Peyer's patch (tissue), 4 donors: ENCODE measurements around the gene IGFBP3. TPM values are rescaled to one million over a fixed set of nuclear protein-coding genes. Genes with fewer than 3 reads are reported as not detected.

Experiments
- DNase-seq, 3 donors: peaks; one replicate each; pipeline ENCODE4 v3.0.0-alpha.2; 2017 to 2019
- H3K27ac ChIP-seq, 4 donors: fragments of 200-600 bp; sonication (generic); one replicate each; pipeline ENCODE4 v1.5.1; 2016 to 2019
- H3K27me3 ChIP-seq, 2 donors: fragments of 200-600 bp; sonication (generic); one replicate each; pipeline ENCODE4 v1.5.1; 2019
- H3K36me3 ChIP-seq, 3 donors: fragments of 200-600 bp; sonication (generic); one replicate each; pipeline ENCODE4 v1.5.1; 2016 to 2019
- H3K4me1 ChIP-seq, 4 donors: fragments of 200-600 bp; sonication (generic); one replicate each; pipeline ENCODE4 v1.5.1; 2016 to 2019
- H3K4me3 ChIP-seq, 4 donors: fragments of 200-600 bp; sonication (generic); 1 replicate in 3 of 4; 2 replicates in 1 of 4; pipeline ENCODE4 v1.5.1; 2016 to 2019; ENCODE audit warnings: mild to moderate bottlenecking in 1 of 4
- H3K9me3 ChIP-seq, 4 donors: fragments of 200-600 bp; sonication (generic); one replicate each; pipeline ENCODE4 v1.5.1; 2016 to 2019; ENCODE audit warnings: mild to moderate bottlenecking in 1 of 4
- POLR2A ChIP-seq, 2 donors: fragments of 450-650 bp; IDR thresholded peaks; one replicate each; pipeline ENCODE4 v1.5.1; 2017; ENCODE audit warnings: antibody characterized with exemption in 2 of 2, mild to moderate bottlenecking in 2 of 2, moderate library complexity in 2 of 2
- total RNA-seq, 4 donors: library from RNA; depleted of rRNA; stranded (reverse); fragments of >200 nt; gene quantifications; one replicate each; pipeline ENCODE4 v1.1.0, GENCODE V29; 2016
- TF ChIP-seq, protein P1 (sequence below), 6 experiments: fragments of 450-650 bp in 4 of 6; fragments of 200-600 bp in 2 of 6; sonication (generic) in 1 of 6; IDR thresholded peaks; one replicate each; pipeline ENCODE4 v1.5.1; 2017 to 2019; ENCODE audit warnings: antibody characterized with exemption in 6 of 6, mild to moderate bottlenecking in 3 of 6, moderate library complexity in 1 of 6

IGFBP3 gene
- total RNA-seq, 4 donors from 2014 or later: 14.4 to 82.2 (median 35.1) TPM

DNA sequence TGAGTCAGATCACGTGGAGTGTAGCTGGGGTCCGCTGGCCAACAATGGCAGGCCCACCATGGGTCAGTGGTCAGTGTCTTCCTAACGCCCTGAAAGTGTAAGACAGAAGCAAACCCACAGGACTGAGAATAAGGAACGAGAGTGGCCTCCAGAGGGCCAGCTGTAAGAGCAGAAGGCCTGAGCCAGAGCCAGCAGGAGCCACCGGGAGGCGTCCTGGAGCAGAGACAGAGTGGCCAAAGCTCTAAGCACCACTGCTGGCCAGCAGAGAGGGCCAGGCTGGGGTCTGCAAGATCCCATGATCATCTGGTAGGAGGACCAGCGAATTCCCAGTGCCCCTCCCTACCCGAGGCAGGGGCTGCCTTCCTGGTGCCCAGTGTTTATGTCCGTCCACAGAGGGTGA lies 57.4 kb downstream of the IGFBP3 start:
- H3K4me1 ChIP-seq: no peaks in the 10 kb centered on the region
- no peak for DNase-seq
- TF ChIP-seq POLR2A (IDR thresholded peaks at IDR 0.05): no peak
- TF ChIP-seq, protein P1, sequence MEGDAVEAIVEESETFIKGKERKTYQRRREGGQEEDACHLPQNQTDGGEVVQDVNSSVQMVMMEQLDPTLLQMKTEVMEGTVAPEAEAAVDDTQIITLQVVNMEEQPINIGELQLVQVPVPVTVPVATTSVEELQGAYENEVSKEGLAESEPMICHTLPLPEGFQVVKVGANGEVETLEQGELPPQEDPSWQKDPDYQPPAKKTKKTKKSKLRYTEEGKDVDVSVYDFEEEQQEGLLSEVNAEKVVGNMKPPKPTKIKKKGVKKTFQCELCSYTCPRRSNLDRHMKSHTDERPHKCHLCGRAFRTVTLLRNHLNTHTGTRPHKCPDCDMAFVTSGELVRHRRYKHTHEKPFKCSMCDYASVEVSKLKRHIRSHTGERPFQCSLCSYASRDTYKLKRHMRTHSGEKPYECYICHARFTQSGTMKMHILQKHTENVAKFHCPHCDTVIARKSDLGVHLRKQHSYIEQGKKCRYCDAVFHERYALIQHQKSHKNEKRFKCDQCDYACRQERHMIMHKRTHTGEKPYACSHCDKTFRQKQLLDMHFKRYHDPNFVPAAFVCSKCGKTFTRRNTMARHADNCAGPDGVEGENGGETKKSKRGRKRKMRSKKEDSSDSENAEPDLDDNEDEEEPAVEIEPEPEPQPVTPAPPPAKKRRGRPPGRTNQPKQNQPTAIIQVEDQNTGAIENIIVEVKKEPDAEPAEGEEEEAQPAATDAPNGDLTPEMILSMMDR (IDR thresholded peaks at IDR 0.05): no peak
- no peaks in the 10 kb centered on the region for H3K36me3 ChIP-seq
- H3K27ac ChIP-seq: no peak overlapping the region
- no peaks in the 10 kb centered on the region for H3K27me3 ChIP-seq
- H3K4me3 ChIP-seq: no peak overlapping the region
- no peaks in the 10 kb centered on the region for H3K9me3 ChIP-seq

Other genes with a start within 250 kb of the IGFBP3 start
- gene CCDC201, start 48.2 kb downstream of the IGFBP3 start, total RNA-seq: not detected
- gene IGFBP1, start 32.8 kb downstream of the IGFBP3 start, total RNA-seq: not detected